ENCODE data around the gene DNPEP.
"Not testable (repeated sequence)": the region's sequence is repeated elsewhere in the genome, so short reads cannot be mapped to it uniquely, and the experiment has no call there.

The DNPEP gene

GRCh38 chr2:219410390-219410789 lies 22.7 kb upstream of the DNPEP start:
- DNase-seq (ENCODE audit: low spot score): no peak
- no peak overlapping the region for H3K27ac Mint-ChIP-seq
- no peak overlapping the region for H3K4me3 Mint-ChIP-seq
- H3K4me1 Mint-ChIP-seq (ENCODE audit: low read depth): no peaks in the 10 kb centered on the region
- no peaks in the 10 kb centered on the region for H3K36me3 Mint-ChIP-seq (ENCODE audit: low read depth)
- H3K27me3 Mint-ChIP-seq (ENCODE audit: low read depth): peaks cover 8% of the 10 kb centered on the region
- H3K9me3 Mint-ChIP-seq: no peaks in the 10 kb centered on the region

- Mint-ChIP-seq H3K27ac (no peak overlapping the region), H3K4me3 (no peak overlapping the region), H3K27me3 (ENCODE audit: low read depth) (peaks cover 8% of the 10 kb centered on the region), H3K36me3 (ENCODE audit: low read depth) (no peaks in the 10 kb centered on the region), H3K9me3 (no peaks in the 10 kb centered on the region), H3K4me1 (ENCODE audit: low read depth) (no peaks in the 10 kb centered on the region)
- no peak for DNase-seq (ENCODE audit: low spot score)
These were observed 21.9 kb upstream of the DNPEP start for GRCh38 chr2:219409619-219410018.

GRCh38 chr2:219408631-219409030 lies 20.9 kb upstream of the DNPEP start:
- peaks cover 5% of the 10 kb centered on the region for H3K27me3 Mint-ChIP-seq (ENCODE audit: low read depth)
- H3K9me3 Mint-ChIP-seq: no peaks in the 10 kb centered on the region
- H3K4me1 Mint-ChIP-seq (ENCODE audit: low read depth): no peaks in the 10 kb centered on the region
- H3K36me3 Mint-ChIP-seq (ENCODE audit: low read depth): no peaks in the 10 kb centered on the region
- H3K4me3 Mint-ChIP-seq: no peak overlapping the region
- H3K27ac Mint-ChIP-seq: no peak overlapping the region
- no peak for DNase-seq (ENCODE audit: low spot score)

DNA sequence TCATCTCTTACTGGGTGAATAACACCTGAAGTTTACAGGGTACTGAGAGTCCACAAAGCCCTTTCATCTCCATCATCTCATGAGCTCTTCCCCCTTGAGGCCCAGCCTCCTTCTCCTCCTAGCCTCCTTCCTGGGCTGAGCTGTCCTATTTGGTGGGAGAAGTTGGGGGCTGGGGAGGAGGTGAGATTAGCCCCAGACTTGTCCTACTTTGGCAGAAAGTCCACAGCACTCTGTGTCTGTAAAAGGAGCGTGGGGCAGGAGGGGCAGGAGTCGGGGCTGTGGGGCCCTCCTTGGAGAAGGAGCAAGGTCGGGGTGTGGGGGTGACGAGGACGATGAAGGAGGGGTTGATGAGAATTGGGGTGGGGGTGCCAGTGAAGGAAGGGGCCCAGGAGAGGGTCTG lies 20.5 kb upstream of the DNPEP start:
- Mint-ChIP-seq H3K27me3 (ENCODE audit: low read depth) (peaks cover 4% of the 10 kb centered on the region), H3K27ac (no peak overlapping the region), H3K36me3 (ENCODE audit: low read depth) (no peaks in the 10 kb centered on the region), H3K4me1 (ENCODE audit: low read depth) (no peaks in the 10 kb centered on the region), H3K9me3 (no peaks in the 10 kb centered on the region), H3K4me3 (no peak overlapping the region)
- DNase-seq (ENCODE audit: low spot score): no peak

DNA sequence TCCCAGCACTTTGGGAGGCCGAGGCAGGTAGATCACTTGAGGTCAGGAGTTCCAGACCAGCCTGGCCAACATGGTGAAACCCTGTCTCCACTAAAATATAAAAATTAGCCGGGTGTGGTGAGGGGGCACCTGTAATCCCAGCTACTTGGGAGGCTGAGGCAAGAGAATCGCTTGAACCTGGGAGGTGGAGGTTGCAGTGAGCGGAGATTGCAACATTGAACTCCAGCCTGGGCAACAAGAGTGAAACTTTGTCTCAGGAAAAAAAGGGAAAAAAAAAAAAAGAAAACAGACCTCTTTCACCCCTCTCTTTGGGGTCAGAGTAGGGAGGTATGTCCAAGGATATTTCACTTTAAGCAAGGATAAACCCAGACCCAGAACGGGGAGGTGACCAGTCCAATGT lies 19.6 kb upstream of the DNPEP start:
- H3K4me3 Mint-ChIP-seq; DNase-seq (ENCODE audit: low spot score); H3K27me3 Mint-ChIP-seq (ENCODE audit: low read depth); H3K36me3 Mint-ChIP-seq (ENCODE audit: low read depth); H3K27ac Mint-ChIP-seq; H3K9me3 Mint-ChIP-seq; H3K4me1 Mint-ChIP-seq (ENCODE audit: low read depth): not testable (repeated sequence)

DNA sequence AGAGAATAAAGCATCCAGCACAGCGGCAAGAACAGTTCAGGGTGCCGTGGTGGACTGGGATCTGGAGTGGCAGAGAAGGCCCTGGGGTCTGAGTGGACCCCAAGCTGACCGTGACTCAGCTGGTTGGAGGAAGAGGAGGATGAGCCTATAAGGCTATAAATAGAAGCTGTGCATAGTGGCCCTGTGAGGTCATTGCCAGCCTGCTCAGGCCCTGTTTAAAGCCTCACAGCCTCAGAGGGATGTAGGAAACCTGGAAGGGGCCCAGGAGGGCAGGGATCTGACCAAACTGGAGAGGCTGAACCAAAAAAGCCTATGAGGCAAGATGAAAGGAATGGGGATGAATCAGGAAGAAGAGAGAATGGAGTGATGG lies 19.1 kb upstream of the DNPEP start:
- Mint-ChIP-seq H3K27ac (no peak overlapping the region), H3K4me1 (ENCODE audit: low read depth) (no peaks in the 10 kb centered on the region), H3K4me3 (no peak overlapping the region), H3K27me3 (ENCODE audit: low read depth) (peaks cover 2% of the 10 kb centered on the region), H3K9me3 (no peaks in the 10 kb centered on the region), H3K36me3 (ENCODE audit: low read depth) (no peaks in the 10 kb centered on the region)
- no peak for DNase-seq (ENCODE audit: low spot score)

DNA sequence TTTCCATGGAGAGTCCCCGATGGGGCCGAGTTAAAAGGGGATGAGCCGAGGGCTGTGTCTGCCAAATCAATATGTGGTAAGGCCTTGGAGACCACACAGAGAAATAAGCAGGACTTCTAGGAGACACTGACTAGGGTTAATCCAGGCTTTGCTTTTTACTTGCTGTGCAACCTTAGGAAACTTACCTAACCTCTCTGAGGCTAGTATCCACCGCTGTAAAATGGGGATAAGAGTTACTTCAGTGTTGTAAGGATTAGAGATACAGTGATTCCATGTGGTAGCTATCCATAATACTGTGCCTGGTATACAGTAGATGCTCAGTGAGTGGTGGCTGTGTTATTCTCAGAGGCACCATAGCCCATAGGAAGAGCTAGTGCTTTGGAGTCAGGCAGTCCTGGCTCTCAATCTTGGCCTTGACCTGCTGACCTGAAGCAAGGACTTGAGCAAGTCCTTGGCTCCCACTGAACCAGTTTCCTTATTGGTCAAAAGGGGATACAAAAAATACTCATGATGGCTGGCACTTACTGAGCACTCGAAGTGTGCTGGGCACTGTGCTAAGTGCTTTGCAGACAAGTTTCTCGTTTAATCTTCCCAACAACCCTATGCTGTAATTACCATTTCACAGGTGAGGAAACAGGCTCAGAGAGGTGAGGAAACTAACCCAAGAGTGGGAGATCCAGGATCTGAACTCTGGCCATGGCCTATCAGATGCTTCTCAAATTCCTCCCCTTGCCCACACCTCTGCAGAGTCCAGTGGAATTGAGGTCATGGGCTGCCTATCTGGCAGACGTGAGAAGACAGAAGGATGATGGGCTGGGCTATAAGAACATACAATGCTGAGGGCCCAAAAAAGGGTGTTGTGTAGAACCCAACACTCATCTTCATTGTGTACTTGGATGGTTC lies 18.5 kb upstream of the DNPEP start:
- Mint-ChIP-seq H3K36me3 (ENCODE audit: low read depth) (no peaks in the 10 kb centered on the region), H3K27ac (no peak overlapping the region), H3K27me3 (ENCODE audit: low read depth) (peaks cover 2% of the 10 kb centered on the region), H3K4me1 (ENCODE audit: low read depth) (no peaks in the 10 kb centered on the region), H3K4me3 (no peak overlapping the region), H3K9me3 (no peaks in the 10 kb centered on the region)
- no peak for DNase-seq (ENCODE audit: low spot score)

- Mint-ChIP-seq H3K9me3 (no peaks in the 10 kb centered on the region), H3K27ac (no peak overlapping the region), H3K27me3 (ENCODE audit: low read depth) (peaks cover 2% of the 10 kb centered on the region), H3K4me3 (no peak overlapping the region), H3K36me3 (ENCODE audit: low read depth) (no peaks in the 10 kb centered on the region), H3K4me1 (ENCODE audit: low read depth) (no peaks in the 10 kb centered on the region)
- DNase-seq (ENCODE audit: low spot score): no peak
These were observed 17.7 kb upstream of the DNPEP start for GRCh38 chr2:219405451-219405850.

GRCh38 chr2:219404954-219405353 lies 17.2 kb upstream of the DNPEP start:
- Mint-ChIP-seq H3K4me3 (no peak overlapping the region), H3K27me3 (ENCODE audit: low read depth) (peaks cover 2% of the 10 kb centered on the region), H3K4me1 (ENCODE audit: low read depth) (no peaks in the 10 kb centered on the region), H3K9me3 (no peaks in the 10 kb centered on the region), H3K27ac (no peak overlapping the region), H3K36me3 (ENCODE audit: low read depth) (no peaks in the 10 kb centered on the region)
- no peak for DNase-seq (ENCODE audit: low spot score)

DNA sequence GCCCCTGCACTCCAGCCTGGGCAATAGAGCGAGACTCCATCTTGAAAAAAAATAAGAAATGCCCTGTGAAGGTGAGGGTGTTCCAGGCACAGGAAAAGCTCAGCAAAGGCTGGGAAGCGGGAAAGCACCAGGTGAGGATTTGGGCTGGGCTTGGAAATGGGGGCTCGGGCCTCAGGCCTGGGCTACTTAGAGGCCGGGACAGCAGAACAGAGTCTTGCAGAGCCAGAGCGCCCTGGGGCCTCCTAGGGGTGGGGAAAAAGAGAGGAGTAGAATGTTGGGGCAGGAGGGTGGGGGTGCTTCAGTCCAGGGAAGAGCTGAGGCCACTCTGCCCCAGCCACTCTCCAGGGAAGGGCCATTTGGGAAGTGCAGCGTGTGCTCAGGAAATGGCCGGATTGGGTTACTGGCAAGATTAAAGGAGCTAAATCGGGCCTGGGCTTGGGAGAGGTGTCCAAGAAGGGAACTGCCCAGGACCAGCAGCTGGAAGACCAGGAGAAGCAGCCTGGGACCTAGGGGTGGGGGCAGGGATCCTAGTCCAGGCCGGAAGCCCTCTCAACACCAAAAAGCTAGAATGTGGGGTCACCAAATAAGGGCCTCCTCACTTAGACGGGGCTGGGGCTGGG lies 16.7 kb upstream of the DNPEP start:
- Mint-ChIP-seq H3K4me3 (no peak overlapping the region), H3K27me3 (ENCODE audit: low read depth) (peaks cover 2% of the 10 kb centered on the region), H3K36me3 (ENCODE audit: low read depth) (no peaks in the 10 kb centered on the region), H3K9me3 (no peaks in the 10 kb centered on the region), H3K4me1 (ENCODE audit: low read depth) (no peaks in the 10 kb centered on the region), H3K27ac (no peak overlapping the region)
- no peak for DNase-seq (ENCODE audit: low spot score)

DNA sequence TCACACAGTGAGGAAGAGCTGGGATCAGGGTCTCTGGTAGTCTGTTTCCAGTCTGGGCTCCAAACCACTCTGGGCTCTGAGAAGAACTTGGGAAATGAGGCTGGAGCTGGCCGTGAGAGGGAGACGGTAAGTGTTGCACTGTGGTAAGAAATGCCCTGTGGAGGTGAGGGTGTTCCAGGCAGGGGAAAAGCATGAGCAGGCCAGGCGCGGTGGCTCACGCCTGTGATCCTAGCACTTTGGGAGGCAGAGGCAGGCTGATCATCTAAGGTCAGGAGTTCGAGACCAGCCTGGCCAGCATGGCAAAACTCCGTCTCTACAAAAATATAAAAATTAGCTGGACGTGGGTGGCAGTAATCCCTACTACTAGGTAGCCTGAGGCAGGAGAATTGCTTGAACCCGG lies 16.1 kb upstream of the DNPEP start:
- no peak for DNase-seq (ENCODE audit: low spot score)
- Mint-ChIP-seq H3K4me1 (ENCODE audit: low read depth) (no peaks in the 10 kb centered on the region), H3K27ac (no peak overlapping the region), H3K36me3 (ENCODE audit: low read depth) (no peaks in the 10 kb centered on the region), H3K4me3 (no peak overlapping the region), H3K9me3 (no peaks in the 10 kb centered on the region), H3K27me3 (ENCODE audit: low read depth) (peaks cover 2% of the 10 kb centered on the region)

GRCh38 chr2:219402665-219403515 lies 15.2 kb upstream of the DNPEP start:
- Mint-ChIP-seq H3K36me3 (ENCODE audit: low read depth) (no peaks in the 10 kb centered on the region), H3K27me3 (ENCODE audit: low read depth) (no peaks in the 10 kb centered on the region), H3K27ac (no peak overlapping the region), H3K4me1 (ENCODE audit: low read depth) (no peaks in the 10 kb centered on the region), H3K4me3 (no peak overlapping the region), H3K9me3 (no peaks in the 10 kb centered on the region)
- DNase-seq (ENCODE audit: low spot score): peak; percentile 41

GRCh38 chr2:219401606-219402005 lies 13.9 kb upstream of the DNPEP start:
- Mint-ChIP-seq H3K27me3 (ENCODE audit: low read depth) (no peaks in the 10 kb centered on the region), H3K4me3 (no peak overlapping the region), H3K27ac (no peak overlapping the region), H3K4me1 (ENCODE audit: low read depth) (no peaks in the 10 kb centered on the region), H3K36me3 (ENCODE audit: low read depth) (no peaks in the 10 kb centered on the region), H3K9me3 (no peaks in the 10 kb centered on the region)
- no peak for DNase-seq (ENCODE audit: low spot score)

DNA sequence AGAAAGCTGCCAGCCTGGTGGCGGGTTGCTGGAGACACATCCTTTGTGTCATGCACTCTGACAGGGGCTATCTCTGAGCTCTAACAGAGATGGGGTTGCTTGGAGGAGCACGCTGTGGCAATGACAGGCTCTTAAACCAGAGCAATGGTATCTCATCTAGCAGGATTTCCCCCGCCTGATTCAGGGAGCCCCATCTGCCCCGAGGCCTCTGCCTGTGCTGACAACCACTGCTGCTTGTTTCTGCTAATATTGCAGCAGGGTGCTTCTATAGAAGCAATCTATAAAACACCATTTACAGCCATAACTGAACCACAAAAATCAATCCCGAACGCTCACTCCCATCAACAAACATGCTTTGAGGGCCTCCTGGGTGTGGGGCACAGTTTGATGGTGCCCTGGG lies 12.8 kb upstream of the DNPEP start:
- no peak for DNase-seq (ENCODE audit: low spot score)
- H3K4me1 Mint-ChIP-seq (ENCODE audit: low read depth): no peaks in the 10 kb centered on the region
- no peak overlapping the region for H3K27ac Mint-ChIP-seq
- H3K4me3 Mint-ChIP-seq: no peak overlapping the region
- H3K27me3 Mint-ChIP-seq (ENCODE audit: low read depth): no peaks in the 10 kb centered on the region
- H3K36me3 Mint-ChIP-seq (ENCODE audit: low read depth): no peaks in the 10 kb centered on the region
- no peaks in the 10 kb centered on the region for H3K9me3 Mint-ChIP-seq

All from T-helper 2 cell treated with Interferon-gamma antibody and Interleukin-4, amounts not matched to agents 5 μg/mL and 100 μg/mL, for 36 hours (primary cell).